Iris pigment epithelial cell (primary cell): ENCODE data around the gene MAGI1.

ENCODE experiments used
- DNase-seq: peaks from one replicate; pipeline ENCODE4 v3.0.0-alpha.2; 2011; ENCODE audit warnings: low read depth

MAGI1 gene

GRCh38 chr3:65478551-65479500 is 559.9 kb downstream of the MAGI1 start:
- no peak for DNase-seq

- DNase-seq: peak; percentile 30
Observed at GRCh38 chr3:65473736-65474135, 565.0 kb downstream of the MAGI1 start.

- DNase-seq: no peak
Observed at GRCh38 chr3:65472501-65472900, 566.2 kb downstream of the MAGI1 start.

GRCh38 chr3:65466300-65466988 is 572.3 kb downstream of the MAGI1 start:
- DNase-seq: no peak

DNA sequence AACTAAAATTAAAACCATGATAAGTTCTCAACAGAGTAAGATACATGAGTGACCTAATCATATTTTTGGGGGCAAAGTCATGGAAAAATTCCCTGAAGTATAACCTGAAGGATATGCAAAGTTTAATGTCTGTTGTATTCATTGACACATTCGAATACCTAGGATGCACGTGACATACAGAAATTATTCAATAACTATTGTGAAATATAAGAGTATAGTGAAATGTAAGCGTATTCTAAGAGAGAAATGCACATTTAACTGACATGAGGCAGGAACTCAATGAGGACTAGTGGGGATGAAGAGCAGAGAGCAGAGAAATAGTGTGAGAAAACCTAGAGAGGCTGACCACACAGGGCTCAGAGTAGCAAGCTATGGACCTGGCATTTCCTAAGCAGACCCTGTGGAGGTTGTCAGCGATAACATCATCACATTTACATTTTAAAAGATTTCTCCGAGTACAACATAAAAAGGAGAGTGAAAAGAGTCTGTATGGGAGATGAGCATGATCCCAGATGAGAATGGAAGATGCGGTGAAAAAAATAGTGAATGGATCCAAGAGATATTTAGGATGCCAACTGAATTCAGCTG is 588.8 kb downstream of the MAGI1 start:
- DNase-seq: no peak

DNA sequence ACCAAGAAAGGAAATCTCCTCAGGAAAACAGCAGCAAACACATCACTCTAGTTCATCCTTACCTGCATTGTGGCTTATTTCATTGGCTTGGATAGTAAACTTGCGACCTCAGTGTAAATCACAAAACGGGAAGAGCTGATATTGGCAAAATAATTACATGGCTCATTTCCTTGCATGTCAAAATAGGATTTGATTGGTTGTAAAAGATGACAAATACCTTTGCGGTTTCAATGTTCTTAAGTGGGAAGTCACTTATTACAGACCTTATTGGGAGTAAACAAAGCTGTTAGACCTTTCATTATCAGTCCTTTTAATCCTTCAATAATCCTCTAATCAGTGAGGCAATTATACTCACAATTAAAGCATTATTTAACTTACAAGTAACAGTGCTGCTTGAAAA is 590.6 kb downstream of the MAGI1 start:
- no peak for DNase-seq

GRCh38 chr3:65445573-65446169 is 593.0 kb downstream of the MAGI1 start:
- no peak for DNase-seq

GRCh38 chr3:65444447-65444815 is 594.3 kb downstream of the MAGI1 start:
- no peak for DNase-seq

GRCh38 chr3:65443739-65444446 is 594.8 kb downstream of the MAGI1 start:
- DNase-seq: no peak

- peak; percentile 68 for DNase-seq
Observed at GRCh38 chr3:65439641-65440284, 599.0 kb downstream of the MAGI1 start.

DNA sequence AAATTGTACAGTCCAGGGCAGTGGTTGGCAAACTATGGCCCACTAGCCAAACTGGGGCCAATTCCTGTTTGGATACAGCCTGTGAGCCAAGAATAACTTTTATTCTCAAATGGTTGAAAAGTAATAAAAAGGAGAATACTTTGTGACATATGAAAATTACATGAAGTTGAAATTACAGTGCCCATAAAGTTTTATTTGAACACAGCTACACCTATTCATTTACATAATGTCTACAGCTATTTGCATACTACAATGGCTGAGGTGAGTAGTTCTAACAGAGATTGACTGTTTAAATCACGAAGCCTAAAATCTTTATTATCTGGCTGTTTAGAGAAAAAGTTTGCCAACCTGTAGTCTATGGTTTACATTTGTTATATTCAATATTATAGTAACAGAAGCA is 600.1 kb downstream of the MAGI1 start:
- no peak for DNase-seq

GRCh38 chr3:65438096-65438495 is 600.6 kb downstream of the MAGI1 start:
- no peak for DNase-seq

DNA sequence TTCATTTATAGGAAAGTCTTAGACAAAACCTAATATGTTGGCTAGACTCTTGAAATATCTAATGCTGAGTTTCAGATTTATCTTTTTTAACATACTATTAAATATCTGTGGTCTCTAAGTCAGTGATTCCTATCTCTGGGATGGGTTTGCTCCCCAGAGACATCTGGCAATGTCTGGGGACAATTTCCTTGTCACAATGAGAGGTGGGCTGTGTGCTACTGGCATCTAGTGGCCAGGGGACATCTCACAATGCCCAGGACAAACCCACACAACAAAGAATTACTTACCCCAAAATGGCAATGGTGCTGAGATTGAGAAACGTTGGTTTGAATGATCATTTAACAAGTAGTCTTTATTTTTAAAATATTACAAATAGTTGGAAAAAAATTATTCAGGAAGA is 602.1 kb downstream of the MAGI1 start:
- DNase-seq: no peak

- no peak for DNase-seq
Observed at GRCh38 chr3:65433480-65433879, 605.2 kb downstream of the MAGI1 start.

DNA sequence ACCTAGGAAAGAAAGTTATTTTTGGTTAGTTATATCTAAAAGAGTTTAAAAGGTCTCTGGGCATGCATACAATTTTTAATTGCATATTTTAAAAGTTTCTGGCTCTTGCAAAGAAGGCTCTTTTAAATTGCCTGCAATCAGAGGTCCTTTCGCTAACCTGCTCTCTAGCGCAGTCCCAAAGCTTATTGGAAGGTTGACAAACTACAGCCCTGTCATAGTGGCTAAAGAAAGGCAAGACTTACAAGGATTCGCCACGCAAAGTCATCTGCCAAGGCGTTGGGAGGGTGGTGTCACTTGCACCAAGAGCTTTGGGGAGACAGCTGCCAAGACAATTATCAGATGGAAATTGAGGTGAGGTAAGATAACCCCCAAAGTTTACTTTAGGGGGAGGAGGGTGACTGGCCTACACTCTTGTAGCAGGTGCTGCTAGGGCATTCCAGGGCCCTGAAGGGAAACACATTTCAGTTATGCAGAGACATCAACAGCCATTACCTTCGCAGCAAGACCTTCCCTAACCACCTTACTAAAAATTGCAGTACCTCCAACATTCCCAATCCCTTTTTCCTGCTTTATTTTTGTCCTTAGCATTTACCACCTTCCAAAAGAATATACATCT is 606.2 kb downstream of the MAGI1 start:
- no peak for DNase-seq

DNA sequence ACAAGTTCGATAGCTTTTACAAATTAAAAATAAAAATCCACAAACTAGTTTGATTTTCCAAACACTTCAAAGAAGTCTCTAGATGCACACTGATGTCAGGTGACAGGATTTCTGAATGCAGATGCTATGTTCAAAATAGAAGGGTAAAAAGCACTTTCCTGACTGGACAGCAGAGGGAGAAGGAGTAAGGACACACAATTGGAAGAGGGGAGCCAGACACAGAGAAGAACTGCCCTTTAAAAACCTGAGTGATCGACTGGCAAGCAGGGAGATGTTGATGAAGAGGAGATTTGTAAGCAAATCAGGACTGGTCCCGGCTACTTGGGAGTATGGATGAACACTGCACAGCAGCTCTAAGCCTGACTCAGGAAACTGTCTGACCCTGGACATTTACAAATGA is 612.8 kb downstream of the MAGI1 start:
- peak; percentile 29 for DNase-seq

DNA sequence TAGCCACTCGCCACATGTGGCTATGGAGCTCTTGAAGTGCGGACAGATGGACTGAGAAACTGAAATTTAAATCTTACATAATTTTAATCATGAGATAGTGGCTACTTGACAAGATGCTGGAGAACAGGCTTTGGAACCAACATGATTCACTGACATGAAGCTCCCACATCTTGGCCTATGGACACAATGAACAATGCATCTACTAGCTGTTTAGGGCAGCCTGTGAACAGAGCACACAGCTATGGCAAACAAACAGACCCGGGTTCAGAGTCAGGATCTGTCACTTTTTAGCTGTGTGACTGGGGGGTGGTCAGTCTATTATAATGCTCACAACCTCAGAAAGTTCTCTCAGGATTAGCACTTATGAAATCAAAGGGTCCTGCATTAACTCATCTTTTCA is 616.6 kb downstream of the MAGI1 start:
- no peak for DNase-seq

GRCh38 chr3:65419233-65419632 is 619.5 kb downstream of the MAGI1 start:
- no peak for DNase-seq

GRCh38 chr3:65413891-65414290 is 624.8 kb downstream of the MAGI1 start:
- no peak for DNase-seq

DNA sequence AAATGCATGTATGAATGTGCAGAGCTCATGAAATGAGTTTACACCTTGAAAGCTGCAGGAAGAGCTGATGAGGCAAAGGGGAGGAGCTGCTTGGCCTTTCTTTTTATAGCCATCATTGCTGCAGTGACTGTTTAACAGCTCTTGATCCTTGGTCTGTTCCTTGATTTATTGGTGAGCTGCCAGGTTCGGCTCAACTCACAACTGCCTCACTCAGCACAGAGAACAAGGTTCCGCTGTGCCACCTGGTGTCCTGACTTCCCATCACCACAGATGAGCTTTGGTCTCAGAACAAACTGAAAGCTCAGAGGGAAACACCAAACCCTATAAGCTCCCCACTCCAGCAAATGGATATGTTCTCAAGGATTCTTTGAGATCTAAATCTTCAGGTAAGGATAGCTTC is 626.1 kb downstream of the MAGI1 start:
- DNase-seq: no peak

DNA sequence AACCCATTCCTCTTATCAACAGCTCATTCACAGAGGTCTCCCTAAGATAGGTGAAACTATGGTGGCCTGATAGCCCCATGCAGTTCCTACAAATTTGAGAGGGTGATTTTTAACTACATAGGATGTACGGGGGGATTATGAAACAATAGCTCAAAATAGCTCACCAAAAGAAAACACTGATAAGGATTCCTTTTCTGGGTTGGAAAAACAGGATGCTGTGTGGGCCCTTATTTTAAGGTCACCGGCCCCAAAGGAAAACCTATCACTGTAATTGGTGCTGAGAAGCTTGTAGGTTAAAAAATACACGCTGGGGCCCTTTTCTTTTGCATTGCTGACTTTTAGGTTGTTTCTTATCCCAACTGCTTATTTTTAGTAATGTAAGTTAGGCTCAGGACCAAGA is 627.4 kb downstream of the MAGI1 start:
- DNase-seq: no peak
